GM21360 (cell line): ENCODE results near the gene P2RY14.

Source experiments
- ATAC-seq: cut with Tn5 transposase; IDR thresholded peaks from one replicate; pipeline ENCODE4 v1.9.1; 2021; ENCODE audit warnings: mild to moderate bottlenecking, moderate library complexity; ENCODE audit not compliant: unreplicated experiment

Gene P2RY14

DNA sequence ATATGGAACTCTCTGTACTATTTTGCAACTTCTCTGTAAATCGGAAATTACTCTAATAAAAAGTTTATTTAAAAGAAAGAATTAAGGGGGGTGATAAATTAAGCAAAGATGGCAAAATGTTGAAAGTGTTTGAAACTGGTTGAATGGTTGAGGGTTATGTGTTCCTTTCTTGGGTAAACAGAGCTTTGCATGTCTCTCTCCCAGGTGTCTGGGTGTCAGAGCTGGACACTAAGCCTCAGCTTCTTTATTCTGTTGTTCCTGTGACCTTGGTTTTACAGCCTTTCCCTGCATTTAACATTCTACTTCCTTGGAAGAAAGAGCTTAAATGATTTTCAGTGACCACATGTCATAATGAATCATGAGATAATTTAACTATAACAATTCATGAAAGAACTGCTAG, 82.5 kb downstream of the P2RY14 start:
- no peak for ATAC-seq

DNA sequence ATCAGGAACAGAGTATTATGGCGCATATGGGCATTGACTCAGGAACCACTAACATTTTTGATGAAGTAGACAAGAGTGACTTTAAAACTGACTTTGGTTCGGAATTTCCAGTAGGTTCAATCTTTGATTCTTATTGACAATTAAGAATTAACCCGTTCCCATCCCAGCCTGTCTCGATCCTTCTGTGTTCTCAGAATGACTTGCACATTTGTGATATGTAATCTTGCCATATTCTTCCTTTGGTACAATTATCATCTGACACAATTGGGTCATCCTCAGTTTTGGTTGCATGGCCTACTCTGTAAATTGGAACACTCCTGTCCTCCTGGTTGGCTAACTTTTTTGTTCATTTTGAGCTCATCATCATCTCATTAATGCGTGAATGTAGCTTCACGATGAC, 85.8 kb downstream of the P2RY14 start:
- ATAC-seq: no peak

DNA sequence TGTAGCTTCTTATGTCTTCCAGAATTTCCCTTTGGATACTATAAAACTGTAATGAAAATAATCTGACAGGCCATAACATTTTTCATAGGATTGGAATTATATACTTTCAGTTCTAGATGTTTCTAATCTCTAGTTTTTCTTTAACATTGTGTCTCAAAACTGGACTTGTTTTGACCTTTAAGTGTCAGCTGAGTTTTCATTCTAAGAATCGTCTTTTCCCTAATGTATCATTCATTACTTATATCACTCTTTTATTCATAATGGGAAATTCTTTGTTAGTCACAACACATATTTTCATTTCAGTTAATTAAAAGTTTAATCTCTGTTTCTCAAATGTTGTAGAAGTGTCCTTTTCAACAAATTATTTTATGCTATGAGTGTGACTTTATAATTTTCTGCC, 87.2 kb downstream of the P2RY14 start:
- ATAC-seq: no peak

DNA sequence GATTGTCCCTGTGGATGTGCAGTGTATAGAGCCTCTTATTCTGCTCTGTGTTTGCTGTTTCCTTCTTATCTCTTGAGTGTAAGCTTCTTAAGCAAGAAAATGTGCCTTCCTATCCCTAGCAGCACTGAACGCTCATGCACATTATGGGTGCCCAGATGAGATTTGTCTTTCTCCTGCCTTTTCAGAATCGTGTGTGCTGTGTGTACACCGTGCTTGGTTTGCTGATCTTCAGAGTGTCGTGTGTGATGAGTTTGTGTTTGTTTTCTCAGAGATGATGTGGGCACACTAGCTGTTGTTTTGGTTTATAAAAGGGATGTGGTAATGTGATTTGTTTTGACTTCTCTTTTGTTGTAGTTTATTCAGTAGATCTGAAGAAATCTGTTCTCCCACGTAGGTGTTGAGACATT, 95.1 kb downstream of the P2RY14 start:
- ATAC-seq: no peak

DNA sequence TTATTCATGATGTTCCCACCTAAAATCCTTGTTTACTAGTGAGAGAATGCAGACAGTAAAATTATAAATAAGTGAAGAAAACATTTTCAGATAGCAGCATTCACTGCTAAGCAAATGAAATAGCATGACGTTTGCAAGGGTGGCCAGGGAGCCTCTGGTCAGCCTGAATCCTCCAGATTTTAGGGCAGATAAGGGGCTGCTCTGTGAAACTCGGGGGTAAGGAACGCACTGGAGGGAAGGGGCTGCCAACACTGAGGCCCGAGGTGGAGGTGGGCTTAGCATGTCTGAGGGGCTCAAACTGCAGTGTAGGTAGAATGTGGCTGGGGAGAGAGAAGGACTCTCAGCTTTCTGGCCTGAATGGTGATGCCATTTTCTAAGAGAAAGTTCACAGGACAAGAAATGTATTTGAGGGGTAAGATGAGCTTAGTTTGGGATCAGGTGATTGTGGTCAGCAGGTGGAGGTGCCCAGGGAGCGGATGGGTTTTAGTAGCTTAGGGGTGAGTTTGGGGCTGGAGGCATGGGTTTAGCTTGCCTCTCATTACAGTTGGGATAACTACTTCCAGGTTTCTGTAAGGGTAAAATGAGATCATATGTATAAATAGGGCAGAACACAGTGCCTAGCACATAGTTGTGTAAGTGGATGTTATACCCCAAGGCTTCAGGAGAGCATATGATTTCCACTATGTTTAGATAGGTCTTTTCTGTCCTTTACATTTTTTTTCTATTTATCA, 95.8 kb downstream of the P2RY14 start:
- ATAC-seq: no peak

DNA sequence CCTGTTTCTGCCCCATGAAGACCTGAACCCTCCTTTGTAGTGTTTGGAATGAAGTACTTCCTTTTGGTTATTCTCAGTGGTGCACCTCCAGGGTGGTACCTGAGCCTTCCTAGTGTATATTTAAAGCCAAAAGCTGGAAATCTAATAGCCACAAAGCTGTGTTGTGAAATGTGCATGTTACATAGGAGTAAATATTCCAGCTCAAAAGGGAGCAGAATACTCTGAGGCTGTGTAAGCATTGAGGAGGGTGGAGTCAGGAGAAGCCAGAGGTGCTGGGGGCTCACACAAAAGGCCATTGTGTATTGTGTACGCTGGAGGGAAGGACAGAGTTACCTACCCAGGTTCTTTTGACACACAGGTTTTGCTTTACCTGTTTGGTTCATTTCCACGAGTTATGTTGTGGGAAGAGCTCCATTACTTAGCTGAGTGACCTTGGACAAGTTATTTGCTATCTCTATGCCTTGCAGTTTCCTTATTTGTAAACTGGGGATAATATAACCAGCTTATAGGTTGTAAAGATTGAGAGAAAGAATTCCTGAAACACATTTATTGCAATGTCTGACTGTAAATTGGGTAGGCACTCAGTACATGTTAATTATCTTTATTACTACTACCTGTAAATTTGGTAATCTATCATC, 100.0 kb downstream of the P2RY14 start:
- ATAC-seq: no peak

DNA sequence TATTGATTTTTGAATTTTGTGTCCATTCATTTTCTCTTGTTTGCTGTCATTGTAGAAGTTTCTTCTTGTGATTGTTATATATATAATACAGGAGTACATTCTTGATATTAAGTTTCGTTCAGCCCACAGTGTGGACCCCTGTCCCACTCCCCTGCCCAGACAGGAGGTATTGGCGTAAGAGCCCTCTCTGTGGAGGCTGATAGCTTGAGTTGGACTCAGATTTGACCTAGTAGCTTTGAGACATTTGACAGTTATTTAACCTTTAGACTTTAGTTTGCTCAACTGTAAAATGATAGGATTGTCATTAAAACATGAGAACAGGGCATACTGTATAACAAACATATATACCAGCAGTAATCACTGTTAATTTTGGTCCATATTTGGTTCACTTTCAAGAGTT, 102.4 kb downstream of the P2RY14 start:
- no peak for ATAC-seq

DNA sequence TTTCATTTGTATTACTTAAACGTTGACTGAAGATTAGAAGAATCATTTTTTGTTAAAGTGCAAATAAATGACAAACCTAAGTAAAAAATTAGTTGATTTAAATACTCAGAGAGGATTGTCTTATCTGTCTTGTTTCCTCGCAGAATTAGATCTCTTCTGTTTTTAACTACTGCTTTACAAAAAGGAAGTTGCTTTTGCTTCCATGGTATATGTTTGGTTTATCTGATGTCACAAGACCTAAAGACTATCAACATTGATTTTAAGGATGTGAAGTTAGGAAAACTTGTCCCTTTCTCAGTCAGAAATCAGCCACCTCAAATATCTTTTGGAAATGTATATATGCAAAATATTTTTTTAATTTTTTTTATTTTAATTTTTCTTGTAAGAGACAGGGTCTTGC, 104.0 kb downstream of the P2RY14 start:
- no peak for ATAC-seq

DNA sequence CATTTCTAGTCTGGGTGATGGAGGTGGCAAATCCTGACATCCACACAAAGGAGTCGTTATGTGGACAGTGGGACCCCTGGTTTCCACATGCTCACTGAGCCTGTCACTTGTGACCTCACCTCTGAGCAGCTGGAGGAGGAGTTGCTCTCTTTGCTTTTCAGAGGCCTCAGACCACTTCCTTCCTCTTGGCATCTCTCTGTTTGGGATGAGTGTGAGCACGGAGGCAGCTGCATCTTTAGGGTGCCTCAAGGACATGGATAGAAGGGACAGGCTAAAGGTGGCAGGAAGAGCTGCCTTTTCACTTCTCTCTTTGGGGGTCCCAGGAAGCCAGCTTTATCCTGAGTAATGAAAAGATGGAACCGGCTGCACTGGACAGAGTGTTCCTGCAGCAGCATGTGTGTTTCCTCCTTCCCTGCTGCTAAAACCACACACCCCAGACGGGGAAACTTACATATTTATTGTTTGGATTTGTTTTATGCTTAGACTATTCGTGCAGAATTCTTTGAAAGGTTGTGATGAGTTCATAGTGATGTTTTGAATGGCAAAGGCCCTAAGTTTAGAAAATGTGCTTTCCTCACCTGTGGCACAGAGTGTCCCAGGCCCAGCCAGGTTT, 107.1 kb downstream of the P2RY14 start:
- peak; percentile 54 for ATAC-seq

DNA sequence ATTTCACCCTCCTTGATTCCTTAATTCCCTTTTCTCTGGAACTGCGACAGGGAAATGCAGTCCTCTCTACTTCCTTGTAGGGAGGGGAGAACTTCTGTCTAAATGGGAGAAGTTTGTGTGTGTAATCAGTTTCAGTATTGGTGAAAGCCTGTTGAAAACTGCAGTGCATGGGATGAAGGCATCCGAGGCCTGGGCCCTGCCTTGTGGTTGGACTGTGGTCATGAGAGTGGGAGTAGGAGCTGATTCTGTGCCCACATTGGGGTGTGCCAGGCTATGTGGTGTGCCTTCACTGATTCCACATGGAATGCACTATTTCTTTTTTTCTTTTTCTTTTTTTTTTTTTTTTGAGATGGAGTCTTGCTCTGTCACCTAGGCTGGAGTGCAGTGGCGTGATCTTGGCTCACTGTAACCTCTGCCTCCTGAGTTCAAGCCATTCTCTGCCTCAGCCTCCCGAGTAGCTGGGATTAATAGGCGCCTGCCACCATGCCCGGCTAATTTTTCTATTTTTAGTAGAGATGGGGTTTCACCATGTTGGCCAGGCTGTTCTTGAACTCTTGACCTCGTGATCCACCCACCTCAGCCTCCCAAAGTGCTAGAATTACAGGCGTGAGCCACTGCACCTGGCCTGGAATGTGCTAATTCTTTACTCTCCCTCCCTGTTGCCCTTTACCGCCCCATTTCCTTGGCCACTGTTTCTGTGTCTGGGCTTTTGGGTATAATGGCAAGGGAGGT, 108.2 kb downstream of the P2RY14 start:
- ATAC-seq: peak; percentile 37

DNA sequence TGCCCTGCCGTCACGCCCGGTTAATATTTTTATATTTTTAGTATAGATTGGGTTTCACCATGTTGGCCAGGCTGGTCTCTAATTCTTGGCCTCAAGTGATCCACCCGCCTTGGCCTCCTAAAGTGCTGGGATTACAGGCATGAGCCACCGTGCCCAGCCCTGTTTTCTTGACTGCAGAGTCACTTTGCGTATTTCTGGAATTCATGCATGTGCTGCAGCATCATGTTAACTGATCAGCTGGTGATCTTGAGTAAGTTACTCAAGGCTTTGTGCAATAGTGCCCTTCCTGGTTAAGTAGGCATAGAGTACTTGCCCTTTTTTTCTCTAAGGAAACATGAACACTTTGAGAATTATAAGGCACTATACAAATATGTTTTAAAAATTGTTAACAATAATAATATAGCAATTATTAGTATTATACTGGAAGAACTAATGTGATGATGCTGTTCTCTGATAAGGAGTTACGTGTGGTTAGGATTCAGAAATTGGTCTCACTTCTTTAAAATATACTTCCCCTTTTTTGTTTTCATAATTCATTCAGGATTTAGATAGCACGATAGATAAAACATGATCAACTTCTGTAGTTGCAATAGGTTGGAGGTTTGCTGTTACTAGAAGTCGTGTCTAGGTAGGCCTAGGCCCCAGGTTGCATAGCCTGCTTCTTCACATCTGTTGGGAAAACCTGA, 108.9 kb downstream of the P2RY14 start:
- peak; percentile 52 for ATAC-seq

DNA sequence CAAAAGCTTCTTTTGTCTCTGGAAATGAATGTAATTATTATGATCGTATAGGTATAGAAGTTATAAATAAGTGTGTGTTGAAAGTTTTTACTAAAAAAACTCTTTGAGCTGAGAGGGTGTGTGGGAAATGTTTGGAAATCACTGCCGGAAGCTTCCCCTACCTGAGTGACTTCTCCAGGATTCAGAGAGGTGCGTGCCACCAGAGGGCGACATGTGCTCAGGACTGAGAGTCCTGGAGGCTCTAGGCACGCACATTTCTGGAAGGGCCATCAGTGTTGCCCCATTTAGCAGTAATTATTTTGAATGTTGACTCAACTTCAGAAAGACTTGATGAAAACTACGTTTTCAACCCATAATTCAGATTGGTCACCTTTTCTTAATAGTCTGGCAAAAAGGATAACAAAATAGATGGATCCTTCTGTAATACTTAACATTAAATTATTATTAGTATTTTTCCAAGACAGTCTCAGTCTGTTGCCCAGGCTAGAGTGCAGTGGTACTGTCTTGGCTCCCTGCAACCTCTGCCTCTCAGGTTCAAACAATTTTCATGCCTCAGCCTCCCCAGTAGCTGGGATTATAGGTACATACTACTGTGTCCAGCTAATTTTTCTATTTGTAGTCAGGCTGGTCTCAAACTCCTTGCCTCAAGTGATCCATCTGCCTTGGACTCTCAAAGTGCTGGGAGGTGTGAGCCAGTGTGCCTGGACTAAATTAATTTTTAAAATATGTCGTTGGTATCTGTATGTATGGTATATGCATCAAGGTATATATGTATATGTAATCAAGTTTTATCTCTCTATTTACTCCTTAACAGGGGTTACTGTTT, 109.9 kb downstream of the P2RY14 start:
- peak; percentile 46 for ATAC-seq

DNA sequence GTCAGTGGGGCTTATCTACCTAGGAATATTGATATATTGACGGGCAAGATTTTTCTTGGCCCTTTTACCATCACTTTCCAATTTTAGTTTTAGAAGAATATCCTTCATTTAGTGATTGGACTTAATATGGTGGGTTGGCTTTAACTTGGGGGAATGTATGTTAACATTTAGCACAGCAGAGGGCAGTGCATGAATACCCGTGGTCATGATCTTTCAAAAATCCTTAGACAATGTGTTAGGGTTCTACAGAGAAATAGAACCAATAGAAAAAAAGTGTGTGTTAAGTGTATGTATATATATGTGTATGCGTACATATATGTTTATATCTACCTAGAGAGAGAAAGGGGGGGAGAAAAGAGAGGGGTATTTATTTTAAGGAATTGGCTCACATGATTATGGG, 112.2 kb downstream of the P2RY14 start:
- no peak for ATAC-seq

DNA sequence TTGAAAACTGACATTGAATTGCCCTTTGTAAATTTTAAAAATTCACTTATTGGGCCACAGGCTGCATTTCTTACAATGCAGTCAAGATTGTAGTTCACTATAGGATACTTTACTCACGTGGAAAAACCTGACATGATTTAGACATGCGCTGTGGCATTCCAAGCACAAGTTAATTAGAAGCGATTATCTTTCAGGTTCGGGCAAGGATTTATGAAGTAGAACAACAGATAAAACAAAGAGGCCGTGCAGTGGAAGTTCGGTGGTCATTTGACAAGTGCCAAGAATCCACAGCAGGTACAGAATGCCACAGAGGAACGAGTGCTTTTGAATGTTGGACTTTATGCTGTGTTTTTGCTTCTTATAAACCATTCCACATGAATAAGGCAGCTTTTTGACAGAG, 113.1 kb downstream of the P2RY14 start:
- no peak for ATAC-seq
